Posterior vena cava (tissue), 2 donors: ENCODE measurements around the gene PSME2. TPM values are rescaled to one million over a fixed set of nuclear protein-coding genes. Genes with fewer than 3 reads are reported as not detected.
A peak's percentile ranks its signal among the peaks of the same experiment; 100 is the strongest.

ENCODE experiments used
- DNase-seq: peaks from one replicate; pipeline ENCODE4 v3.0.0-alpha.2; 2020; ENCODE audit warnings: low spot score
- intact Hi-C, 2 donors: fragments of 100-400 bp; cut with DNase I; formaldehyde crosslinking; loops; one replicate each; pipeline versions ENCODE4 v1.14.1 to v1.14.2; 2022 to 2023
- microRNA-seq, 2 donors: library from miRNA; unstranded; fragments of <30 nt; microRNA quantifications; one replicate each; pipeline ENCODE4 v1.2.0, GENCODE V29; 2020 to 2021; ENCODE audit warnings: borderline microRNAs expressed in 2 of 2
- total RNA-seq, 2 donors: library from RNA; stranded (reverse); fragmentation: NEBNext Ultra II Directional; extraction: Animal tissue kit (Norgen Biotek cat#: 25700); gene quantifications; one replicate each; pipeline ENCODE4 v1.2.1, GENCODE V29; 2021
- donor health status: DM: yes; HTN: yes; CAD: no.
- donor health status: DM: yes; HTN: yes; CAD: no.

Gene PSME2
- total RNA-seq, 2 donors from 2014 or later, result 72.6 to 97.7 TPM

DNA sequence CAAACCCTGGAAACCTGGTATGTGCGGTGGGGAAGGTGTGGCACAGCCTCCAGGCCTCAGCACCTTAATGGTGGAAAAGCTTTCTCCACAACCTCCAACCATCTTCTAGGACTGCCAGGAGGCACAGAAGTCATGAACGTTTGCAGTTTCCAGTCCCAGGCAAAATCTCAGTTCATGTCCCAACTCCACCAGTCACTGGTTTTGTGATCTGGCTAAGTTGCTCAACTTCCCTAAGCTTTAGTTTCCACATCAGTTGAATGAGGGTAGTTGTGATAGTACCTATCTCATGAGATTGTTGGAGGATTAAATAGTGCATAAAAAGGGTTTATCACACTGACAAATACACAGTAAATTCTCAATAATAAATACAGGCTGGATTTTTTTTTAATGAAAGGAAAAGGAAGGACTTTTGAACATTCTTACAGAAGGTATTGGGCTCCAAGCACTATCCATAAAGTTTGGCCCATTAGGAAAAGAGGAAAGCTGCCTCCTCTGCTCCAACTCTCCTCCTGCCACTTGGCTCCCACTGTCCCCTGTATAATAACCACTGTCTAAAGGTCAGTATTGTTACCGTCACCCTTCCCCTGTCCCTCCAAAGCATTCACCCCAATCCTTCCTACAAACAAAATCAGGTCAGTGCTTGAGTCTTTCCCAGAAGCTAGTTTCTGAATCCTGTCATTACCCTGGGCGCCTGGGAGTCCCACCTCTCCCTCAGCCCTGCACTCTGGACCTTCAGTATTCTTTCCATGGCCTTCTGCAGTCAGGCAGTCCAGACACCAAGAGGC, 46.0 kb downstream of the PSME2 start:
- intact Hi-C loops, result no loop called here
- no peak for DNase-seq

DNA sequence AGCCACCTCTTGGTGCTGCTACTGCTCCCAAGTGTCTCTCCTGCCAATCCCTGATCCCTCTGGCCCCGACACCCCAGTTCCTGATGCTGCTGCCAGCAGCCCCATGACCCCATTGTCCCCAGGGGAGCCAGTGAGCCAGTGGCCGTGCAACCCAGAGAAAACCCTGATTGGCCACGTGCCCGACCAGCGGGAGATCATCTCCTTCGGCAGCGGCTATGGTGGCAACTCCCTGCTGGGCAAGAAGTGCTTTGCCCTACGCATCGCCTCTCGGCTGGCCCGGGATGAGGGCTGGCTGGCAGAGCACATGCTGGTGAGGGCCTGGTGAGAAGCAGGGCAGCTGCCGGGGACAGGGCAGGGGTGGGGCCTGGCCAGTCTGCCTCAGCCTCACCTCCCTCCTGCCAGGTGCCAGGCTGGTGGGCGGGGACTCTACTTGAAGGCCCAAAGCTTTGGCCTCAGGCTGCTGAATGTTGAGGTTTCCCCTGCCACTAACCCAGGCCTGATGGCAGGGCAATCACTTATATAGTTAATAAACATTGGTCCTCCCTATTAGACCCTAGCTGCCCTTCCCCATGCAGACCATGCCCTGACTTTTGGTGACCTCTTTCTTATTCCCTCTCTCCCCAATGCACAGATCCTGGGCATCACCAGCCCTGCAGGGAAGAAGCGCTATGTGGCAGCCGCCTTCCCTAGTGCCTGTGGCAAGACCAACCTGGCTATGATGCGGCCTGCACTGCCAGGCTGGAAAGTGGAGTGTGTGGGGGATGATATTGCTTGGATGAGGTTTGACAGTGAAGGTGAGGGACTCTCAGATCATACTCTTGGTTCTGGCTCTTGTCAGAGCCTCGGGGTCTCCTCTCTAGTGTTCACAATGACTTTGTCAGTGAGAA, 47.2 kb downstream of the PSME2 start:
- no peak for DNase-seq
- intact Hi-C loops, result no loop called here

DNA sequence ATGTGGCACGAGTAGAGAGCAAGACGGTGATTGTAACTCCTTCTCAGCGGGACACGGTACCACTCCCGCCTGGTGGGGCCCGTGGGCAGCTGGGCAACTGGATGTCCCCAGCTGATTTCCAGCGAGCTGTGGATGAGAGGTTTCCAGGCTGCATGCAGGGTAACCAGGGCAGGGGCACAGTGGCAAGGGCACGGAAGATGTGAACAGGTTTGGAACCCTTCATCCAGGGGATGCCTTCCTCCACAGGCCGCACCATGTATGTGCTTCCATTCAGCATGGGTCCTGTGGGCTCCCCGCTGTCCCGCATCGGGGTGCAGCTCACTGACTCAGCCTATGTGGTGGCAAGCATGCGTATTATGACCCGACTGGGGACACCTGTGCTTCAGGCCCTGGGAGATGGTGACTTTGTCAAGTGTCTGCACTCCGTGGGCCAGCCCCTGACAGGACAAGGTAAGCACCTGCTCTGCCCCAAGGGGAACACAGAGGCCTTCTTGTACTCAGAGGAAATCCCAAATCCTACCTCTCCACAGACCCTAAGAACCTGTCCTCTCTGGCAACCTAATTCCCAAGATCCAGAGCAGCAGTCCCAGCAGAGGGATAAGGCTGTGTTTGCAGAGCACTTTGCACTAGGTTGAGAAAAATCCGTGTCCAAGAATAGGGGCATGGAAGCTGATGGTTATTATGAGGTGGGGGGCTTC, 48.0 kb downstream of the PSME2 start:
- intact Hi-C loops, result no loop called here
- DNase-seq, result no peak

DNA sequence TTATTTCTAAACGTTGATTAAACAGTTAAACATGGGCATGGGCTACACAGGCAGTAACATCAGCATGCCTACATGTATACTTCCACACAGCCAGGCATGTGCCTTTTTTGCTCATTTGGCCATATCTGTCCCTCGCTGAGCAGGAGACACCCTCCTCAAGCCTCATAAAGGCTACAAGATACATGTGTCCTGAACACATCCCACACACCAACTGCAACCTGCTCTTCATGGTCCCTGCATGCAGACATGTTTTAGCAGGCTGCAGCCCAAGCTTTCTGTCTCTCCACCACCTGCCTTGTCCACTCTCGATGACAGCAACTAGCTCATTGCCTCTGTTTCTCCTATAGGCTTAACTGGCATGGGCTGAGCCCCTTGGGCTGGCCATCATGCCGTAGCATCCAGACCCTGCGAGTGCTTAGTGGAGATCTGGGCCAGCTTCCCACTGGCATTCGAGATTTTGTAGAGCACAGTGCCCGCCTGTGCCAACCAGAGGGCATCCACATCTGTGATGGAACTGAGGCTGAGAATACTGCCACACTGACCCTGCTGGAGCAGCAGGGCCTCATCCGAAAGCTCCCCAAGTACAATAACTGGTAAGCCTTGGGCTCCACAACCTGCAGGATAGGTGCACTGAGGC, 49.7 kb downstream of the PSME2 start:
- DNase-seq, result no peak
- intact Hi-C loops, result no loop called here

DNA sequence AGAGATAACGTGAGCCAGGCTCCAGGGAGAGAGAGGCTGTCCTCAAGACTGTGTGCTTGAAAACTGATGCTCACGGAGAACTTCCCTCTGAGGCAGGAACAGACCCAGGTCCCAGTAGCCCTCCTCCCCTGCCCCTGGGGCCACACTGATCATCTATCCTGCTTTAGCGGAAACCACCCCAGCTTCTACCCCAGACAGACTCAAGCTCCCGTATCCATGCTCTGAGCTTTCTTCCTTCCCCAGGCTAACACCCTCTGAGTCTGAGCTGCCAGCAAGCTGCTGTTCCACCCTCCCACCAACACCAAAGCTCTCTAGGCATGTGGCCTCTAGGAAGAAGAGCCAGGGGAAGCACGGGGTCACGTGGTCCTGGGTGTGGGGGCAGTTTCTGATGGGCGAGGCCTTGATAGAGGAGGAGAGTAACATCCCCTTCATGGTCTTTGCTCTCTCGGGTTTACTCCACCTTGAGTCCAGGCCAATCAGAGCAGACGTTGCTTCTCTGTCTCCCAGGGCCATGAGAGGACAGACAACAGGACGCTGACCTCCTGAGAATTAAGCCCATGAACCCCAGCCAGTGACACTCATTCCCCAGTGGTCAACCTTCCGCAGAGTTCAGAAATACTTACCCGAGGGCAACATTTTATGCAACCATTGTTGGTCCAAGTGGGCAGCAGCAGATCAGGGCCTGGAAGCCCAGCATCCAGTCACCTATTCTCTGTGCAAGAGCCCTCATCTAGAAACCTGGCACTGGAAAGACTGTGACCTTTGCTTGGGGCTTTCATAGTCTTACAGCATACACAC, 50.9 kb downstream of the PSME2 start:
- peak; percentile 90 for DNase-seq
- intact Hi-C loops, result no loop called here

DNA sequence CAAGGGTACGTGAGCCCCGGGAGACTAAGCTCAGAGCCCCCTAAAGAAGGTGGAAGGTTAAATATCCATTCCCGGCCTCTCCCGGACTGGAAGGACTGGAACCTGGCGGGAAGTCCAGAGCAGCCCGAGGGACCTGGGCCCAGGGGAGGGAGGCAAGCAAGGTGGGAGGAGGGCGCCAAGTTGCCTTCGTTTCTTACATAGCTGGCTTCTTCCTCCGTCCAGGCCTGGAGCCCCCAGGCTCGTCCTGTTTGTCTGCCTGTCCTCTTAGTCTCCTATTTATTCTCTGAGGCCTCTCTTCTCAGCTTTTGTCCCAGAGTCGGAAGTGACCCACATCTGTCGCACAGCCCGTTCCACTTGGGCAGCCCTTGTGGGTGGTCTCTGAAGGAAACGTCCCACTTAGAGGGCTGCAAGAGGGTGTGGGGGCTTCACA, 51.6 kb downstream of the PSME2 start:
- intact Hi-C loops, result no loop called here
- DNase-seq, result no peak

DNA sequence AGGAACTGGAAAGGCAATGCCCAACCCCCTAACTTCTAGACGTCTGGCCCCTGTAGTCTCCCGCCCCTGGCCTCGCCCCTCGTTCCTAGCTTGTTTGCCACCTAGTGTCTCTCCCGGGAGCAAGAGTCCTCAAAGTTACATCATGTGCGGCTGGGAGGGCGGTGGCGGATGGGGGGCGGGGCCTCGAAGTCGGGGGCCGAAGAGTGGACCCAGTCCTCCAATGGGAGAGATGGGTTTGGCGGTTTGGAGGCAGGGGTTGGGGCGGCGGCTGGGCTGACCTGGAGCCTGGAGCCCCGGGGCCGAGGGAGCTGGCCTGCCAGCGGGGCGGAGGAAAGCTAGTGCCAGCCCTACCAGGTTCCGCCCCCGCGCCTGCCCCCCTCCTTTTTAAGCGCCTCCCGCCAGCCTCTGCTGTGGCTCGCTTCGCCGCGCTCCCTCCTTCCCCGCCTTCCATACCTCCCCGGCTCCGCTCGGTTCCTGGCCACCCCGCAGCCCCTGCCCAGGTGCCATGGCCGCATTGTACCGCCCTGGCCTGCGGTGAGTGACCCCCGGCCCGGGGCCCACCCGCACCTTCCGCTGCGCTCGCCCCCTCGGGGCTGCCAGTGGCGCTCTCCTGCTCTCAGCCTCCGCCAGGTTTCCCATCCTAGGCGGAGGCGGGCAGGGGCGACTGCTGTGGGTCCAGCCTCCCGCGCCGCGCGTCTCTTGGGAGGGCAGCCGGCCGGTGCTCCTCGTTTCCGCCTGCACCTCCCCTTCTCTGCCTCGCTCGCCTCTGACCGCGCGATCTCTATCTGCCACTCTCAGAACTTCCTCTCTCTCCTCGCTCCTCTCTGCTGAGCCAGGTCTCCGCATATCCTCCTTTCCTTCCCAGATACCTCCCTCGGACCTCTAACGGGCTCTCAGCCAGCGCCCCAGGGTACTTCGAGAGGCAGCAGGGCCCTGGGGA, 52.2 kb downstream of the PSME2 start, which contains the start of gene PCK2:
PCK2 (plus strand) TSS at position 411 of the 940 bp plus-strand sequence; CDS start at position 506, 95 bp downstream.
- peak; percentile 98 for DNase-seq
- intact Hi-C loops, result no loop called here

Small RNA genes within 50 kb of the gene (microRNA-seq; reads per million reads assigned to microRNA genes)
- 0 reads per million in 2 donors for gene MIR7703

Other genes starting within 250 kb of the PSME2 start
- 10 to 100 TPM; 15.4 to 16.9 TPM for gene DHRS4, start 192.8 kb downstream of the PSME2 start, total RNA-seq
- 10 to 100 TPM; 15.1 to 16.9 TPM for gene DHRS4L2, start 157.7 kb downstream of the PSME2 start, total RNA-seq
- gene CARMIL3, start 94.6 kb downstream of the PSME2 start, total RNA-seq, result under 1 TPM; 0.14 to 0.23 TPM
- gene CPNE6, start 75.0 kb downstream of the PSME2 start, total RNA-seq, result 1 to 10 TPM in 1 of 2 donors, under 1 TPM in 1; 0.32 to 1.3 TPM
- 10 to 100 TPM; 18.8 to 27.4 TPM for gene PCK2, start 52.3 kb downstream of the PSME2 start, total RNA-seq
- 10 to 100 TPM; 32.2 to 37.1 TPM for gene DCAF11, start 31.8 kb downstream of the PSME2 start, total RNA-seq
- 1 to 10 TPM; 1.1 to 1.4 TPM for gene NRL, start 31.7 kb downstream of the PSME2 start, total RNA-seq
- gene FITM1, start 16.0 kb downstream of the PSME2 start, total RNA-seq, result under 1 TPM in 1 of 2 donors, not detected in 1; 0.38 TPM
- 100 to 1,000 TPM; 114 to 119 TPM for gene PSME1, start 10.4 kb downstream of the PSME2 start, total RNA-seq
- gene EMC9, start 5.0 kb downstream of the PSME2 start, total RNA-seq, result 10 to 100 TPM; 10.9 to 14.2 TPM
- gene RNF31, start 888 bp upstream of the PSME2 start, total RNA-seq, result 10 to 100 TPM; 34.9 to 53.7 TPM
- 10 to 100 TPM; 53.7 to 92.4 TPM for gene IRF9, start 14.7 kb upstream of the PSME2 start, total RNA-seq
- 1 to 10 TPM; 8.0 to 9.4 TPM for gene REC8, start 25.5 kb upstream of the PSME2 start, total RNA-seq
- gene IPO4, start 42.2 kb upstream of the PSME2 start, total RNA-seq, result 10 to 100 TPM; 24.9 to 30.6 TPM
- gene TM9SF1, start 48.8 kb upstream of the PSME2 start, total RNA-seq, result 10 to 100 TPM; 30.1 to 35.2 TPM
- not detected for gene TSSK4, start 59.1 kb upstream of the PSME2 start, total RNA-seq
- gene CHMP4A, start 66.9 kb upstream of the PSME2 start, total RNA-seq, result 10 to 100 TPM; 41.8 to 42.7 TPM
- gene MDP1, start 69.5 kb upstream of the PSME2 start, total RNA-seq, result 10 to 100 TPM; 22.1 to 23.1 TPM
- gene NEDD8, start 85.8 kb upstream of the PSME2 start, total RNA-seq, result 100 to 1,000 TPM; 121 to 125 TPM
- 10 to 100 TPM; 34.4 to 42.0 TPM for gene GMPR2, start 86.3 kb upstream of the PSME2 start, total RNA-seq
- 10 to 100 TPM; 77.8 to 85.1 TPM for gene TINF2, start 96.0 kb upstream of the PSME2 start, total RNA-seq
- 1 to 10 TPM in 1 of 2 donors, under 1 TPM in 1; 0.14 to 1.7 TPM for gene TGM1, start 116.6 kb upstream of the PSME2 start, total RNA-seq
- gene RABGGTA, start 125.0 kb upstream of the PSME2 start, total RNA-seq, result 10 to 100 TPM; 14.5 to 17.3 TPM
- gene DHRS1, start 153.2 kb upstream of the PSME2 start, total RNA-seq, result 10 to 100 TPM; 14.0 to 17.9 TPM
- 10 to 100 TPM; 19.2 to 20.9 TPM for gene NOP9, start 153.2 kb upstream of the PSME2 start, total RNA-seq
- 10 to 100 TPM; 10.1 to 10.8 TPM for gene CIDEB, start 161.4 kb upstream of the PSME2 start, total RNA-seq
- gene LTB4R2, start 163.5 kb upstream of the PSME2 start, total RNA-seq, result 1 to 10 TPM; 2.5 to 4.0 TPM
- gene LTB4R, start 164.9 kb upstream of the PSME2 start, total RNA-seq, result 1 to 10 TPM; 5.6 TPM
- 10 to 100 TPM; 35.2 to 36.0 TPM for gene ADCY4, start 188.5 kb upstream of the PSME2 start, total RNA-seq
- gene RIPK3, start 193.4 kb upstream of the PSME2 start, total RNA-seq, result 1 to 10 TPM; 8.5 to 9.2 TPM
- gene NFATC4, start 221.6 kb upstream of the PSME2 start, total RNA-seq, result 10 to 100 TPM; 75.1 to 87.2 TPM